ENCODE data around the gene DNM3.
A peak's percentile ranks its signal among the peaks of the same experiment; 100 is the strongest.

Gene DNM3

DNA sequence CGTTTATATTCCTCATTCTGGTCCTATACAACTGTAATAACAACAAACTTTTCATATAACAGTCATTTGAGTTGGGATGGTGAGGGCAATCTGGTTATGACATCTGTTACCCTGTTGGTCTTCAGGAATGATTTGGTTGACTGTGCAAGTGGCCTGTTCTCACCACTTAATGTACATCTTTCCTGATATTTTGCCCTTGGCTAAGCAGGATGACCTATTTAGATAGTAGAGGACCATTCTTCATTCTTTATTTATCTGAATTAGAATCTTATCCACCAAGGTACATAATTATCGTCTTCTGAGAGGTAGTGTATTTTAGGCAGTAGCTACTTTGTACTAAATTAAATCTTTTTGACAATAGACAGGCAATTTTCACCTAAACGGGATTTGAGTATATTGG is 154.3 kb downstream of the DNM3 start:
- no peaks in the 10 kb centered on the region for H3K9me3 ChIP-seq
- H3K4me1 ChIP-seq: no peaks in the 10 kb centered on the region
- no peak overlapping the region for H3K4me3 ChIP-seq
- no peaks in the 10 kb centered on the region for H3K36me3 ChIP-seq (replicated peaks)
- DNase-seq (ENCODE audit: low spot score in 2 of 2): no peak
- in situ Hi-C loops (cut with MboI; ENCODE audit: low sequenced_read_pairs): no loop called here
- H3K27me3 ChIP-seq (ENCODE audit: low read depth): no peaks in the 10 kb centered on the region

DNA sequence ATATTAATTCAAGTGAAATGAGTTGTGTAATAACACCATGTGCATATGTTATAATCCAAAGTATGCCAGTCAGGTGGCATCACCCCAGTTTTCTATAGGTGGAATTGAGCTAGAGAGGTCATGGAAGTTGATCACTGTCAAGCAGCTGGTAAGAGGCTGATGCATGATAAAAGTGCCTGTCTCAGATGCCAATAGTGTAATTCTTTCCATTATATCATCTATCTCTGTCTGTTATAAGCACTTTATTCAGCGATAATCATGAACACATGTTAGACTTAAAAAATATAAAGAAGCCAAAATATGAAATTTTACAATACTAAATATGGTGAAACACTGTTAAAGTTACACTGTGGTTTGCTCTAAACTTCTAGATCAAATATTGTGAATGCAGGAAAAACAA is 156.6 kb downstream of the DNM3 start:
- no peak for DNase-seq (ENCODE audit: low spot score in 2 of 2)
- no peaks in the 10 kb centered on the region for H3K4me1 ChIP-seq
- in situ Hi-C loops (cut with MboI; ENCODE audit: low sequenced_read_pairs): no loop called here
- no peaks in the 10 kb centered on the region for H3K27me3 ChIP-seq (ENCODE audit: low read depth)
- H3K9me3 ChIP-seq: no peaks in the 10 kb centered on the region
- H3K4me3 ChIP-seq: no peak overlapping the region
- no peaks in the 10 kb centered on the region for H3K36me3 ChIP-seq (replicated peaks)

DNA sequence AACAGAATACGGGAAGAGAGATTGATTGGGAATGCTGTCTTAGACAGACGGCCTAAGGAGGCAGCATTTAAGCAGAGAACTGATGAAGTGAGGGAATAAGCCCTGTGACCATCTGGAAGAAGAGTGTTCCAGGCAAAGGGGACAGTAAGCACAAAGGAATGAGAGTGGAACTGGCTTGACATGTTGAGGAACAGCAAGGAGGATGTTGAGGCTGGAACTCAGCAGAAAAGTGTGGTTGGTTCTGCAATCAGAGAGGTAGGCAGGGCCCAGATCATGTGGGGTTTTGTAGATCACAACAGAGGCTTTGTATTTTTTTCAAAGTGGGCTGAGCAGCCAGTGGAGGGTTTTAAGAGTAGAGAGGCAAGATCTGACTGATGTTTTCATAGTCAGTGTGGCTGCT is 157.4 kb downstream of the DNM3 start:
- H3K9me3 ChIP-seq: no peaks in the 10 kb centered on the region
- no peaks in the 10 kb centered on the region for H3K4me1 ChIP-seq
- in situ Hi-C loops (cut with MboI; ENCODE audit: low sequenced_read_pairs): no loop called here
- DNase-seq (ENCODE audit: low spot score in 2 of 2): no peak
- no peaks in the 10 kb centered on the region for H3K27me3 ChIP-seq (ENCODE audit: low read depth)
- H3K4me3 ChIP-seq: no peak overlapping the region
- H3K36me3 ChIP-seq (replicated peaks): no peaks in the 10 kb centered on the region

GRCh38 chr1:171999756-172000155 is 158.5 kb downstream of the DNM3 start:
- Histone ChIP-seq H3K27me3 (ENCODE audit: low read depth) (no peaks in the 10 kb centered on the region; the same call in 1 of the 2 replicates), H3K4me3 (no peak overlapping the region), H3K36me3 (replicated peaks) (no peaks in the 10 kb centered on the region), H3K4me1 (no peaks in the 10 kb centered on the region), H3K9me3 (no peaks in the 10 kb centered on the region)
- no peak for DNase-seq (ENCODE audit: low spot score in 2 of 2)
- in situ Hi-C loops (cut with MboI; ENCODE audit: low sequenced_read_pairs): no loop called here

DNA sequence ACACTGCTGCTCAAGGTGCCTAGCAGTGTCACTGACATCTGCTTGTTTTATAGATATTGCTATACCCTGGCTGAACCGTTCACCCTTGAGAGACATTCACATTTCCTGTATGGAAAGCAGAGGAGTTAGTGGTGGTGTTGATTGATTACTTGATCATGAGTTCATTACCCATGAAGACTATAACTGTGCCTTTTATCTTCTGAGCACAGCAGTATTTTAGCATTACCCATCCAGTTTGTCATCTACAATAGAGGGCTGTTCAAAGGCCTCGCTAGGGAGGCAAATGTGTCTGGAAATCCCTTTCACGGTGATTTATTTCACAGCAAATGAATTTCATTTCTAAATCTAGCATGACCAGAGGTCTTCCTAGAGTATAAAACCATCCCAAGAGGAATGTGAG is 160.0 kb downstream of the DNM3 start:
- no peak for DNase-seq (ENCODE audit: low spot score in 2 of 2)
- Histone ChIP-seq H3K9me3 (no peaks in the 10 kb centered on the region), H3K4me1 (no peaks in the 10 kb centered on the region), H3K36me3 (replicated peaks) (no peaks in the 10 kb centered on the region), H3K27me3 (ENCODE audit: low read depth) (no peaks in the 10 kb centered on the region; the same call in 1 of the 2 replicates), H3K4me3 (no peak overlapping the region)
- in situ Hi-C loops (cut with MboI; ENCODE audit: low sequenced_read_pairs): no loop called here

GRCh38 chr1:172002725-172003345 is 161.5 kb downstream of the DNM3 start:
- H3K27me3 ChIP-seq (ENCODE audit: low read depth): no peaks in the 10 kb centered on the region; the same call in 1 of the 2 replicates
- peak; percentile 33 to 63 for DNase-seq (ENCODE audit: low spot score in 2 of 2)
- no peaks in the 10 kb centered on the region for H3K4me1 ChIP-seq
- no peak overlapping the region for H3K4me3 ChIP-seq
- no peaks in the 10 kb centered on the region for H3K36me3 ChIP-seq (replicated peaks)
- H3K9me3 ChIP-seq: no peaks in the 10 kb centered on the region
- in situ Hi-C loops (cut with MboI; ENCODE audit: low sequenced_read_pairs): no loop called here

DNA sequence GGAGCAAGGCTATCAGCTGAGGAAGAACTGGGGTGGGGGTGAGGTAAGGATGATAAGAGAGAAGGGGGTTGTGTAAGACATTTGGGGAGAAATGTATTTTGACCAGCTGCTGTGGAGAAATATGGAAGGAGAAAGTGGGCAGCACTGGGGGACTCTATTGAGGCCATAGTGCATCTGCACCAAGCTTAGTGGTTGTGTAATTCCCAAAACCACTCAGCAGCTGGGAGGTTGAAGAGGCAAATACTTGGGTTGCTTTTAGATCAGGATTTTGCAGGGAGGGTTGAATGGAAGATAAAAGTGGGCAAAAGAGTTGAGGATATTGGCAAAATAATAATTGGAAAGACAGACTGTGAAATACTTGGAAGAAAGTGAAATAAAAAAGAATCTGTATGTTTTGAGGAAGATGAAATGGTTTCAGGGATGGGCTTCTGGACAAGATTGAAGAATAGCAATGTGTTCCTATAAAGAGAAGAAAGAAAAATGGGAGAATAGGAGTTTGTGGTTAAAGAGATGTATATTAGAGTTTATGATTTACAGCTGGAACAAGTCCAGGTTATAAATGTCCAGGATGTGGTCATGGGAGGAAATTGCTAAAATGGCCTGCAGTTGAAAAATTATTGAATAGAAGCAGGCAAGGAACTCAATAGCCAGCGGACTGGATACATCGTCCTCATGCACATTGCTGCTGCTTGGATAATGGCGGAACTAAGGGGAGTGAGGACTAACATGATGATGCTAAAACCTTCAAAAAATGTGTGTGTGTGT is 162.7 kb downstream of the DNM3 start:
- Histone ChIP-seq H3K9me3 (no peaks in the 10 kb centered on the region), H3K4me1 (no peaks in the 10 kb centered on the region), H3K36me3 (replicated peaks) (no peaks in the 10 kb centered on the region), H3K4me3 (no peak overlapping the region), H3K27me3 (ENCODE audit: low read depth) (no peaks in the 10 kb centered on the region; the same call in 1 of the 2 replicates)
- in situ Hi-C loops (cut with MboI; ENCODE audit: low sequenced_read_pairs): no loop called here
- DNase-seq (ENCODE audit: low spot score in 2 of 2): no peak

DNA sequence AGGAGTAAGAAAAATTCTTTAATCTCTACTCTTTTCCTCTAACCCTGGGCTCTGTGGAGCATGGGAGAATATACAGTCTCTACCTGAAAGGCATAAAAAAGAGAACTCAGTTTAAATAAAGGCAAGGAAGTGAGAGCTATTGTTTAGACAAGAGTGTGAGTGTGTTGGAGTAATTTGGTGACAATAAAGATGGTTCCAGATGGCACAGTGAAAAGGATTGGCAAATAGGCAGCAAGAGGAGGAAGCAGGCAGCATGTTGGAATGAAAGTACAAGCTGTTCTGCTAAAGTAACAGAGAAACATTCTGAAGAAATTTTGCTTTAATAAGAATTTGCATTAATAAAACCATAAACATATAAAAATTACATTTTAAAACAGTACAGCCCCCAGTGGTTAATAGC is 163.4 kb downstream of the DNM3 start:
- in situ Hi-C loops (cut with MboI; ENCODE audit: low sequenced_read_pairs): no loop called here
- H3K4me1 ChIP-seq: no peaks in the 10 kb centered on the region
- H3K36me3 ChIP-seq (replicated peaks): no peaks in the 10 kb centered on the region
- no peak for DNase-seq (ENCODE audit: low spot score in 2 of 2)
- no peaks in the 10 kb centered on the region for H3K9me3 ChIP-seq
- H3K27me3 ChIP-seq (ENCODE audit: low read depth): no peaks in the 10 kb centered on the region; the same call in 1 of the 2 replicates
- H3K4me3 ChIP-seq: no peak overlapping the region

DNA sequence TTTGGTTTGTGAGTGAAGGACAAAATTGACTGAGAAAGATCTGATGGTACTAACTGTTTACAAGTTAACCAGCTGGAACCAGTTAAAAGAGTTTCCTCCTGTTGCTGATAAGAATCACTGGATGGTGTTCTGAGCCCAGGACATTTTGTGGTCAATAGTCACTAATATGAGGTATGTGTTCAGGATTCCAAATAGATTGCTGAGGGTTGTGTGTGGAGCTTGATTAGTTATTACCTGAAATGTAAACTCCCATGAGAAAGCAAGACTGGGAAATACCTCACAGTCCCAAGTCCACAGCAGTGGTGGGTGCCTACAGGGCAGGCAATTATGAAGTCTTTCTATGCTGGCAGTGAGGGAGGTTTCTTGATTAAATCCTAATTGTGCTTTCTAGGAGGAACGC is 164.6 kb downstream of the DNM3 start:
- H3K27me3 ChIP-seq (ENCODE audit: low read depth): no peaks in the 10 kb centered on the region; the same call in 1 of the 2 replicates
- no peak overlapping the region for H3K4me3 ChIP-seq
- in situ Hi-C loops (cut with MboI; ENCODE audit: low sequenced_read_pairs): no loop called here
- H3K4me1 ChIP-seq: no peaks in the 10 kb centered on the region
- no peak for DNase-seq (ENCODE audit: low spot score in 2 of 2)
- H3K9me3 ChIP-seq: no peaks in the 10 kb centered on the region; the same call in 1 of the 2 replicates
- no peaks in the 10 kb centered on the region for H3K36me3 ChIP-seq (replicated peaks)

GRCh38 chr1:172006660-172007059 is 165.4 kb downstream of the DNM3 start:
- in situ Hi-C loops (cut with MboI; ENCODE audit: low sequenced_read_pairs): no loop called here
- Histone ChIP-seq H3K36me3 (replicated peaks) (no peaks in the 10 kb centered on the region), H3K27me3 (ENCODE audit: low read depth) (no peaks in the 10 kb centered on the region; the same call in 1 of the 2 replicates), H3K4me1 (no peaks in the 10 kb centered on the region), H3K9me3 (no peaks in the 10 kb centered on the region; the same call in 1 of the 2 replicates), H3K4me3 (no peak overlapping the region)
- DNase-seq (ENCODE audit: low spot score in 2 of 2): no peak

- no peak for DNase-seq (ENCODE audit: low spot score in 2 of 2)
- no peaks in the 10 kb centered on the region for H3K4me1 ChIP-seq
- H3K27me3 ChIP-seq (ENCODE audit: low read depth): peaks cover 3% of the 10 kb centered on the region
- no peaks in the 10 kb centered on the region for H3K36me3 ChIP-seq (replicated peaks)
- in situ Hi-C loops (cut with MboI; ENCODE audit: low sequenced_read_pairs): no loop called here
- H3K9me3 ChIP-seq: no peaks in the 10 kb centered on the region
- H3K4me3 ChIP-seq: no peak overlapping the region
These were observed 177.5 kb downstream of the DNM3 start for GRCh38 chr1:172018727-172019311.

DNA sequence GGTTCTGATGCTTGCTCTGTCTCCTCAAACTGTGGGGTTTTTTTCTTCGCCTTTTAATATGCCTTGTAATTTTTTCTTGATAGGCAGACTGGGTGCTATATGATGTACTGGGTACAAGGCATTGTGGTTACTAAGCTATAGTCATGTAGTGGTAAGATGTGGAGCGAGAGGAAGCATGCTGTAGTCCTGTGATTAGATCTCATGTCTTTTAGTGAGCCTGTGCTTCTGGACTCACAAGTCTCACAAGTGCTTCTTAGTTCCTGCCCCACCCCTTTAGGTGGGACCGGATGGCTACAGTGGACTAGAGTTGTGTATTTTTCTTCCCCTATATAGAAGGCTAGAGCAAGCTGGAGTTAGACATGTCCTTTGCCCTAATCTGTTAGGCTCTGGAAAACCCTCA is 178.7 kb downstream of the DNM3 start:
- no peaks in the 10 kb centered on the region for H3K36me3 ChIP-seq (replicated peaks)
- no peaks in the 10 kb centered on the region for H3K4me1 ChIP-seq
- H3K4me3 ChIP-seq: no peak overlapping the region
- DNase-seq (ENCODE audit: low spot score in 2 of 2): no peak
- in situ Hi-C loops (cut with MboI; ENCODE audit: low sequenced_read_pairs): no loop called here
- H3K27me3 ChIP-seq (ENCODE audit: low read depth): peaks cover 3% of the 10 kb centered on the region
- no peaks in the 10 kb centered on the region for H3K9me3 ChIP-seq

DNA sequence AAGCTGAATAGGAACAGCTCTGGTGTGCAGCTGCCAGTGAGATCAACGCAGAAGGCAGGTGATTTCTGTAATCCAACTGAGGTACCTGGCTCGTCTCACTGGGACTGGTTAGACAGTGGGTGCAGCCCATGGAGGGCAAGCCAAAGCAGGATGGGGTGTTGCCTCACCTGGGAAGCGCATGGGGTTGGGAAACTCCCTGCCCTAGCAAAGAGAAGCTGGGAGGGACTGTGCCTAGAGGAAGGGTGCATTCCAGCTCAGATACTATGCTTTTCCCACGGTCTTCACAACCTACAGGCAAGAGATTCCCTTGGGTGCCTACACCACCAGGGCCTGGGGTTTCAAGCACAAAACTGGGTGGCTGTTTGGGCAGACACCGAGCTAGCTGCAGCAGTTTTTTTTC is 183.2 kb downstream of the DNM3 start:
- DNase-seq (ENCODE audit: low spot score in 2 of 2): no peak
- Histone ChIP-seq H3K36me3 (replicated peaks) (no peaks in the 10 kb centered on the region), H3K4me1 (no peaks in the 10 kb centered on the region), H3K27me3 (ENCODE audit: low read depth) (no peaks in the 10 kb centered on the region), H3K4me3 (no peak overlapping the region), H3K9me3 (no peaks in the 10 kb centered on the region)
- in situ Hi-C loops (cut with MboI; ENCODE audit: low sequenced_read_pairs): no loop called here

Measured in HAP-1 (cell line).